HEK293 (cell line): ENCODE results near the gene MPPED2.

Experiments used
- HOXC10 ChIP-seq: sonication (generic); formaldehyde crosslinking; IDR thresholded peaks from 2 replicates; pipeline ENCODE4 v1.8.1; 2023; ENCODE audit warnings: mild to moderate bottlenecking, missing genetic modification reagents
- KLF8 ChIP-seq: fragments of 450-650 bp; formaldehyde crosslinking; IDR thresholded peaks from 2 replicates; pipeline ENCODE4 v1.5.1; 2016; ENCODE audit warnings: missing biosample characterization, missing genetic modification characterization
- SALL2 ChIP-seq: fragments of 450-650 bp; formaldehyde crosslinking; IDR thresholded peaks from 2 replicates; pipeline ENCODE4 v1.5.0; 2017; ENCODE audit warnings: missing biosample characterization, mild to moderate bottlenecking, missing genetic modification characterization, borderline replicate concordance
- SP3 ChIP-seq: fragments of 450-650 bp; formaldehyde crosslinking; IDR thresholded peaks from 2 replicates; pipeline ENCODE4 v1.5.1; 2016; ENCODE audit warnings: missing biosample characterization, missing genetic modification characterization
- SP7 ChIP-seq: fragments of 450-650 bp; formaldehyde crosslinking; IDR thresholded peaks from 2 replicates; pipeline ENCODE4 v1.5.1; 2016; ENCODE audit warnings: missing biosample characterization, missing genetic modification characterization
- ZBTB21 ChIP-seq: fragments of 450-650 bp; formaldehyde crosslinking; IDR thresholded peaks from 2 replicates; pipeline ENCODE4 v1.5.1; 2017; ENCODE audit warnings: missing biosample characterization, missing genetic modification characterization
- ZBTB48 ChIP-seq: fragments of 450-650 bp; formaldehyde crosslinking; IDR thresholded peaks from 2 replicates; pipeline ENCODE4 v1.5.1; 2016; ENCODE audit warnings: missing biosample characterization, missing genetic modification characterization
- ZEB2 ChIP-seq: fragments of 450-650 bp; formaldehyde crosslinking; IDR thresholded peaks from 2 replicates; pipeline ENCODE4 v1.5.1; 2016; ENCODE audit warnings: missing biosample characterization, missing genetic modification characterization
- ZNF114 ChIP-seq: fragments of 450-650 bp; formaldehyde crosslinking; IDR thresholded peaks from 2 replicates; pipeline ENCODE4 v1.5.0; 2017; ENCODE audit warnings: missing biosample characterization, missing genetic modification characterization
- ZNF146 ChIP-seq: fragments of 450-650 bp; formaldehyde crosslinking; IDR thresholded peaks from 2 replicates; pipeline ENCODE4 v1.5.1; 2016; ENCODE audit warnings: missing biosample characterization, missing genetic modification characterization
- ZNF157 ChIP-seq: fragments of 450-650 bp; formaldehyde crosslinking; IDR thresholded peaks from 2 replicates; pipeline ENCODE4 v1.5.1; 2016; ENCODE audit warnings: missing biosample characterization, missing genetic modification characterization
- ZNF37A ChIP-seq: fragments of 450-650 bp; IDR thresholded peaks from 2 replicates; pipeline ENCODE4 v1.5.1; 2018; ENCODE audit warnings: missing biosample characterization, missing genetic modification characterization
- ZNF423 ChIP-seq: fragments of 450-650 bp; formaldehyde crosslinking; IDR thresholded peaks from 2 replicates; pipeline ENCODE4 v1.5.1; 2016; ENCODE audit warnings: missing biosample characterization, missing genetic modification characterization
- ZNF596 ChIP-seq: fragments of 450-650 bp; IDR thresholded peaks from 2 replicates; pipeline ENCODE4 v1.5.0; 2018; ENCODE audit warnings: missing biosample characterization, mild to moderate bottlenecking, missing genetic modification characterization, moderate library complexity
- ZNF785 ChIP-seq: fragments of 450-650 bp; formaldehyde crosslinking; IDR thresholded peaks from 2 replicates; pipeline ENCODE4 v1.5.1; 2016; ENCODE audit warnings: missing biosample characterization, missing genetic modification characterization
- TF ChIP-seq, protein P1 (sequence below): fragments of 450-650 bp; formaldehyde crosslinking; IDR thresholded peaks from 2 replicates; pipeline ENCODE4 v1.5.1; 2016; ENCODE audit warnings: missing biosample characterization, missing genetic modification characterization, borderline replicate concordance
- TF ChIP-seq, protein P2 (sequence below): fragments of 450-650 bp; formaldehyde crosslinking; IDR thresholded peaks from 2 replicates; pipeline ENCODE4 v1.5.1; 2016; ENCODE audit warnings: missing biosample characterization, missing genetic modification characterization
- TF ChIP-seq, protein P3 (sequence below): fragments of 450-650 bp; formaldehyde crosslinking; IDR thresholded peaks from 2 replicates; pipeline ENCODE4 v1.5.1; 2016; ENCODE audit warnings: missing biosample characterization, missing genetic modification characterization, low read depth
- TF ChIP-seq, protein P4 (sequence below): sonication (generic); formaldehyde crosslinking; IDR thresholded peaks from 2 replicates; pipeline ENCODE4 v1.8.1; 2022; ENCODE audit warnings: mild to moderate bottlenecking, moderate library complexity, missing genetic modification reagents
- TF ChIP-seq, protein P5 (sequence below): fragments of 450-650 bp; formaldehyde crosslinking; IDR thresholded peaks from 2 replicates; pipeline ENCODE4 v1.5.1; 2017; ENCODE audit warnings: missing biosample characterization, missing genetic modification characterization
- TF ChIP-seq, protein P6 (sequence below): fragments of 450-650 bp; formaldehyde crosslinking; IDR thresholded peaks from 2 replicates; pipeline ENCODE4 v1.5.1; 2017; ENCODE audit warnings: missing biosample characterization, missing genetic modification characterization
- TF ChIP-seq, protein P7 (sequence below): fragments of 450-650 bp; formaldehyde crosslinking; IDR thresholded peaks from 2 replicates; pipeline ENCODE4 v1.5.1; 2016; ENCODE audit warnings: missing biosample characterization, missing genetic modification characterization

Gene MPPED2

DNA sequence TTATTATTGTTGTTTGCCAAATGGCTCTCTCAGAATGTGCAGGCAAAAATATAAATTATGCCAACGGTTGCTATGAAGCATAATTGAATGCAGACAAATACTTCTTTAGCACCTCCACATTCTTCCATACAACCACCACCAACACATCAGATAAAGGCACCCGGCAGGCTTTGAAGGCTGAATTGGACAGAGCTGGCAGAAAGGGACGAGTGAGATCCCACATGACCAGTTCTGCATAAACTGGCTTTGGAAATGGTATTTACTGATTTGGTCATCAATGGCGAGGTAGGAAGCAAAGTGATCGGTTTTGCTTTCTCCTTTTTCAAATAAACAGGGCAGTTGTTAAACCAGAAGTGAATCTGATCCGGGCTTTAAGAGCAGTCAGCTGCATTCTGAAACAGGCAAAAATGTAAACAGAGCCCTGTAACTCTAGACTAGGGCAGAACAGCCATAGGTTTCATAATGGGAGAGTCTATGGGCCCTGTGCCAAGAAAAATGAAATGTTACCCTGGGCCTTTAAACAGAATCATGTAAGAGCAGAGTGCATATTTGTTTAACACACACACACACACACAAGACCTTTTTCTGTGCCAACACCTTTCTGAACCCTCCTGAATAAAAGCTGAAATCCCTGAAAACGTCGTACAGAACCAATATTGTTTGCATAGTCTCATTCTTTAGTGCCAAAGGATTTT, 97.7 kb downstream of the MPPED2 start (continued):
- TF ChIP-seq, protein P1, sequence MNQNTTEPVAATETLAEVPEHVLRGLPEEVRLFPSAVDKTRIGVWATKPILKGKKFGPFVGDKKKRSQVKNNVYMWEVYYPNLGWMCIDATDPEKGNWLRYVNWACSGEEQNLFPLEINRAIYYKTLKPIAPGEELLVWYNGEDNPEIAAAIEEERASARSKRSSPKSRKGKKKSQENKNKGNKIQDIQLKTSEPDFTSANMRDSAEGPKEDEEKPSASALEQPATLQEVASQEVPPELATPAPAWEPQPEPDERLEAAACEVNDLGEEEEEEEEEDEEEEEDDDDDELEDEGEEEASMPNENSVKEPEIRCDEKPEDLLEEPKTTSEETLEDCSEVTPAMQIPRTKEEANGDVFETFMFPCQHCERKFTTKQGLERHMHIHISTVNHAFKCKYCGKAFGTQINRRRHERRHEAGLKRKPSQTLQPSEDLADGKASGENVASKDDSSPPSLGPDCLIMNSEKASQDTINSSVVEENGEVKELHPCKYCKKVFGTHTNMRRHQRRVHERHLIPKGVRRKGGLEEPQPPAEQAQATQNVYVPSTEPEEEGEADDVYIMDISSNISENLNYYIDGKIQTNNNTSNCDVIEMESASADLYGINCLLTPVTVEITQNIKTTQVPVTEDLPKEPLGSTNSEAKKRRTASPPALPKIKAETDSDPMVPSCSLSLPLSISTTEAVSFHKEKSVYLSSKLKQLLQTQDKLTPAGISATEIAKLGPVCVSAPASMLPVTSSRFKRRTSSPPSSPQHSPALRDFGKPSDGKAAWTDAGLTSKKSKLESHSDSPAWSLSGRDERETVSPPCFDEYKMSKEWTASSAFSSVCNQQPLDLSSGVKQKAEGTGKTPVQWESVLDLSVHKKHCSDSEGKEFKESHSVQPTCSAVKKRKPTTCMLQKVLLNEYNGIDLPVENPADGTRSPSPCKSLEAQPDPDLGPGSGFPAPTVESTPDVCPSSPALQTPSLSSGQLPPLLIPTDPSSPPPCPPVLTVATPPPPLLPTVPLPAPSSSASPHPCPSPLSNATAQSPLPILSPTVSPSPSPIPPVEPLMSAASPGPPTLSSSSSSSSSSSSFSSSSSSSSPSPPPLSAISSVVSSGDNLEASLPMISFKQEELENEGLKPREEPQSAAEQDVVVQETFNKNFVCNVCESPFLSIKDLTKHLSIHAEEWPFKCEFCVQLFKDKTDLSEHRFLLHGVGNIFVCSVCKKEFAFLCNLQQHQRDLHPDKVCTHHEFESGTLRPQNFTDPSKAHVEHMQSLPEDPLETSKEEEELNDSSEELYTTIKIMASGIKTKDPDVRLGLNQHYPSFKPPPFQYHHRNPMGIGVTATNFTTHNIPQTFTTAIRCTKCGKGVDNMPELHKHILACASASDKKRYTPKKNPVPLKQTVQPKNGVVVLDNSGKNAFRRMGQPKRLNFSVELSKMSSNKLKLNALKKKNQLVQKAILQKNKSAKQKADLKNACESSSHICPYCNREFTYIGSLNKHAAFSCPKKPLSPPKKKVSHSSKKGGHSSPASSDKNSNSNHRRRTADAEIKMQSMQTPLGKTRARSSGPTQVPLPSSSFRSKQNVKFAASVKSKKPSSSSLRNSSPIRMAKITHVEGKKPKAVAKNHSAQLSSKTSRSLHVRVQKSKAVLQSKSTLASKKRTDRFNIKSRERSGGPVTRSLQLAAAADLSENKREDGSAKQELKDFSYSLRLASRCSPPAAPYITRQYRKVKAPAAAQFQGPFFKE, result no peak
- TF ChIP-seq, protein P2, sequence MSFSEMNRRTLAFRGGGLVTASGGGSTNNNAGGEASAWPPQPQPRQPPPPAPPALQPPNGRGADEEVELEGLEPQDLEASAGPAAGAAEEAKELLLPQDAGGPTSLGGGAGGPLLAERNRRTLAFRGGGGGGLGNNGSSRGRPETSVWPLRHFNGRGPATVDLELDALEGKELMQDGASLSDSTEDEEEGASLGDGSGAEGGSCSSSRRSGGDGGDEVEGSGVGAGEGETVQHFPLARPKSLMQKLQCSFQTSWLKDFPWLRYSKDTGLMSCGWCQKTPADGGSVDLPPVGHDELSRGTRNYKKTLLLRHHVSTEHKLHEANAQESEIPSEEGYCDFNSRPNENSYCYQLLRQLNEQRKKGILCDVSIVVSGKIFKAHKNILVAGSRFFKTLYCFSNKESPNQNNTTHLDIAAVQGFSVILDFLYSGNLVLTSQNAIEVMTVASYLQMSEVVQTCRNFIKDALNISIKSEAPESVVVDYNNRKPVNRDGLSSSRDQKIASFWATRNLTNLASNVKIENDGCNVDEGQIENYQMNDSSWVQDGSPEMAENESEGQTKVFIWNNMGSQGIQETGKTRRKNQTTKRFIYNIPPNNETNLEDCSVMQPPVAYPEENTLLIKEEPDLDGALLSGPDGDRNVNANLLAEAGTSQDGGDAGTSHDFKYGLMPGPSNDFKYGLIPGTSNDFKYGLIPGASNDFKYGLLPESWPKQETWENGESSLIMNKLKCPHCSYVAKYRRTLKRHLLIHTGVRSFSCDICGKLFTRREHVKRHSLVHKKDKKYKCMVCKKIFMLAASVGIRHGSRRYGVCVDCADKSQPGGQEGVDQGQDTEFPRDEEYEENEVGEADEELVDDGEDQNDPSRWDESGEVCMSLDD (tag by site-specific recombination), result no peak
- TF ChIP-seq HOXC10 (no peak), ZNF596 (tag by site-specific recombination) (no peak), SP7 (tag by site-specific recombination) (peak; percentile 63), ZNF114 (no peak), ZBTB48 (tag by site-specific recombination) (no peak), ZNF785 (tag by site-specific recombination) (no peak), ZBTB21 (tag by site-specific recombination) (no peak), ZEB2 (tag by site-specific recombination) (0 out of 2 replicates have a peak, but pooled peaks have one; percentile 30), SP3 (no peak), ZNF146 (tag by site-specific recombination) (no peak), ZNF157 (no peak), ZNF37A (no peak), SALL2 (tag by site-specific recombination) (no peak), KLF8 (tag by site-specific recombination) (peak; percentile 36; the same call in 1 of the 2 replicates), ZNF423 (tag by site-specific recombination) (no peak)
- TF ChIP-seq, protein P3, sequence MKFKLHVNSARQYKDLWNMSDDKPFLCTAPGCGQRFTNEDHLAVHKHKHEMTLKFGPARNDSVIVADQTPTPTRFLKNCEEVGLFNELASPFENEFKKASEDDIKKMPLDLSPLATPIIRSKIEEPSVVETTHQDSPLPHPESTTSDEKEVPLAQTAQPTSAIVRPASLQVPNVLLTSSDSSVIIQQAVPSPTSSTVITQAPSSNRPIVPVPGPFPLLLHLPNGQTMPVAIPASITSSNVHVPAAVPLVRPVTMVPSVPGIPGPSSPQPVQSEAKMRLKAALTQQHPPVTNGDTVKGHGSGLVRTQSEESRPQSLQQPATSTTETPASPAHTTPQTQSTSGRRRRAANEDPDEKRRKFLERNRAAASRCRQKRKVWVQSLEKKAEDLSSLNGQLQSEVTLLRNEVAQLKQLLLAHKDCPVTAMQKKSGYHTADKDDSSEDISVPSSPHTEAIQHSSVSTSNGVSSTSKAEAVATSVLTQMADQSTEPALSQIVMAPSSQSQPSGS, result no peak
- TF ChIP-seq, protein P4, sequence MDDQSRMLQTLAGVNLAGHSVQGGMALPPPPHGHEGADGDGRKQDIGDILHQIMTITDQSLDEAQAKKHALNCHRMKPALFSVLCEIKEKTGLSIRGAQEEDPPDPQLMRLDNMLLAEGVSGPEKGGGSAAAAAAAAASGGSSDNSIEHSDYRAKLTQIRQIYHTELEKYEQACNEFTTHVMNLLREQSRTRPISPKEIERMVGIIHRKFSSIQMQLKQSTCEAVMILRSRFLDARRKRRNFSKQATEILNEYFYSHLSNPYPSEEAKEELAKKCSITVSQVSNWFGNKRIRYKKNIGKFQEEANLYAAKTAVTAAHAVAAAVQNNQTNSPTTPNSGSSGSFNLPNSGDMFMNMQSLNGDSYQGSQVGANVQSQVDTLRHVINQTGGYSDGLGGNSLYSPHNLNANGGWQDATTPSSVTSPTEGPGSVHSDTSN, result no peak
- TF ChIP-seq, protein P5, sequence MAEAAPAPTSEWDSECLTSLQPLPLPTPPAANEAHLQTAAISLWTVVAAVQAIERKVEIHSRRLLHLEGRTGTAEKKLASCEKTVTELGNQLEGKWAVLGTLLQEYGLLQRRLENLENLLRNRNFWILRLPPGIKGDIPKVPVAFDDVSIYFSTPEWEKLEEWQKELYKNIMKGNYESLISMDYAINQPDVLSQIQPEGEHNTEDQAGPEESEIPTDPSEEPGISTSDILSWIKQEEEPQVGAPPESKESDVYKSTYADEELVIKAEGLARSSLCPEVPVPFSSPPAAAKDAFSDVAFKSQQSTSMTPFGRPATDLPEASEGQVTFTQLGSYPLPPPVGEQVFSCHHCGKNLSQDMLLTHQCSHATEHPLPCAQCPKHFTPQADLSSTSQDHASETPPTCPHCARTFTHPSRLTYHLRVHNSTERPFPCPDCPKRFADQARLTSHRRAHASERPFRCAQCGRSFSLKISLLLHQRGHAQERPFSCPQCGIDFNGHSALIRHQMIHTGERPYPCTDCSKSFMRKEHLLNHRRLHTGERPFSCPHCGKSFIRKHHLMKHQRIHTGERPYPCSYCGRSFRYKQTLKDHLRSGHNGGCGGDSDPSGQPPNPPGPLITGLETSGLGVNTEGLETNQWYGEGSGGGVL (tag by site-specific recombination), result peak; percentile 68
- TF ChIP-seq, protein P6, sequence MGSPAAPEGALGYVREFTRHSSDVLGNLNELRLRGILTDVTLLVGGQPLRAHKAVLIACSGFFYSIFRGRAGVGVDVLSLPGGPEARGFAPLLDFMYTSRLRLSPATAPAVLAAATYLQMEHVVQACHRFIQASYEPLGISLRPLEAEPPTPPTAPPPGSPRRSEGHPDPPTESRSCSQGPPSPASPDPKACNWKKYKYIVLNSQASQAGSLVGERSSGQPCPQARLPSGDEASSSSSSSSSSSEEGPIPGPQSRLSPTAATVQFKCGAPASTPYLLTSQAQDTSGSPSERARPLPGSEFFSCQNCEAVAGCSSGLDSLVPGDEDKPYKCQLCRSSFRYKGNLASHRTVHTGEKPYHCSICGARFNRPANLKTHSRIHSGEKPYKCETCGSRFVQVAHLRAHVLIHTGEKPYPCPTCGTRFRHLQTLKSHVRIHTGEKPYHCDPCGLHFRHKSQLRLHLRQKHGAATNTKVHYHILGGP, result no peak
- TF ChIP-seq, protein P7, sequence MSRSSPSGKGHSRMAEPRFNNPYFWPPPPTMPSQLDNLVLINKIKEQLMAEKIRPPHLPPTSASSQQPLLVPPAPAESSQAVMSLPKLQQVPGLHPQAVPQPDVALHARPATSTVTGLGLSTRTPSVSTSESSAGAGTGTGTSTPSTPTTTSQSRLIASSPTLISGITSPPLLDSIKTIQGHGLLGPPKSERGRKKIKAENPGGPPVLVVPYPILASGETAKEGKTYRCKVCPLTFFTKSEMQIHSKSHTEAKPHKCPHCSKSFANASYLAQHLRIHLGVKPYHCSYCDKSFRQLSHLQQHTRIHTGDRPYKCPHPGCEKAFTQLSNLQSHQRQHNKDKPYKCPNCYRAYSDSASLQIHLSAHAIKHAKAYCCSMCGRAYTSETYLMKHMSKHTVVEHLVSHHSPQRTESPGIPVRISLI (tag by site-specific recombination), result no peak
